Adrenal gland (tissue), 5 donors: ENCODE results near the gene ATP5PB.

ENCODE experiments used
- POLR2A ChIP-seq, 2 donors: fragments of 450-650 bp; IDR thresholded peaks; one replicate each; pipeline ENCODE4 v1.6.1; 2017; ENCODE audit warnings: antibody characterized with exemption in 2 of 2, mild to moderate bottlenecking in 2 of 2, moderate library complexity in 1 of 2
- TF ChIP-seq, protein P1 (sequence below), 6 experiments: fragments of 450-650 bp in 4 of 6; fragments of 200-600 bp in 2 of 6; sonication (generic) in 1 of 6; IDR thresholded peaks; 1 replicate in 5 of 6; 2 replicates in 1 of 6; pipeline versions ENCODE4 v1.5.1 to v1.8.0; 2016 to 2021; ENCODE audit warnings: antibody characterized with exemption in 6 of 6, mild to moderate bottlenecking in 2 of 6, moderate library complexity in 1 of 6
- donor health status: DM: no; HTN: no; CAD: no.

GRCh38 chr1:111486431-111486830 lies 37.2 kb downstream of the ATP5PB start:
- TF ChIP-seq, protein P1, sequence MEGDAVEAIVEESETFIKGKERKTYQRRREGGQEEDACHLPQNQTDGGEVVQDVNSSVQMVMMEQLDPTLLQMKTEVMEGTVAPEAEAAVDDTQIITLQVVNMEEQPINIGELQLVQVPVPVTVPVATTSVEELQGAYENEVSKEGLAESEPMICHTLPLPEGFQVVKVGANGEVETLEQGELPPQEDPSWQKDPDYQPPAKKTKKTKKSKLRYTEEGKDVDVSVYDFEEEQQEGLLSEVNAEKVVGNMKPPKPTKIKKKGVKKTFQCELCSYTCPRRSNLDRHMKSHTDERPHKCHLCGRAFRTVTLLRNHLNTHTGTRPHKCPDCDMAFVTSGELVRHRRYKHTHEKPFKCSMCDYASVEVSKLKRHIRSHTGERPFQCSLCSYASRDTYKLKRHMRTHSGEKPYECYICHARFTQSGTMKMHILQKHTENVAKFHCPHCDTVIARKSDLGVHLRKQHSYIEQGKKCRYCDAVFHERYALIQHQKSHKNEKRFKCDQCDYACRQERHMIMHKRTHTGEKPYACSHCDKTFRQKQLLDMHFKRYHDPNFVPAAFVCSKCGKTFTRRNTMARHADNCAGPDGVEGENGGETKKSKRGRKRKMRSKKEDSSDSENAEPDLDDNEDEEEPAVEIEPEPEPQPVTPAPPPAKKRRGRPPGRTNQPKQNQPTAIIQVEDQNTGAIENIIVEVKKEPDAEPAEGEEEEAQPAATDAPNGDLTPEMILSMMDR (IDR thresholded peaks at IDR 0.05) = no peak
- TF ChIP-seq POLR2A (IDR thresholded peaks at IDR 0.05) = no peak
